GM18498 (cell line): Measurements from ENCODE around the gene SPAG6.
"Not testable (repeated sequence)": the region's sequence is repeated elsewhere in the genome, so short reads cannot be mapped to it uniquely, and the experiment has no call there.

Experiments
- ATAC-seq: cut with Tn5 transposase; IDR thresholded peaks from one replicate; pipeline ENCODE4 v1.9.1; 2021; ENCODE audit warnings: mild to moderate bottlenecking, moderate library complexity; ENCODE audit not compliant: unreplicated experiment

The SPAG6 gene

DNA sequence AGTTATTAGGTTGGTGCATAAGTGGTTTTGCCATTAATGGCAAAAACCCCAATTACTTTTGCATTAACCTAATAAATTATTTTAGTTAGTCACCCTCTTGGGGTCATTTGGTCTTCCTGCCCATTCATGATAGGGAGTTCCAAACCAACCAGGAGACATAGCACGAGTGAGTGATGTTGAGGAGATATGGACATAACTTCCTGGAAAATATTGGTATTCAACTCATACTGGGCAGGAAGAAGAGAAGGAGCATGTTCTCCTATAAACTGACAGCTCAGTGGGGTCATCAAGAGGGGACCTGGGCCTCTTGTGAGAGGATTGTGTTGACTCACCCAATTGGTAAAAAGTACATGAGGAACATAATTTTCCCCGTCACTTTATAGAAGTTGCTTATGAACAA is 23.7 kb downstream of the SPAG6 start:
- ATAC-seq = no peak

DNA sequence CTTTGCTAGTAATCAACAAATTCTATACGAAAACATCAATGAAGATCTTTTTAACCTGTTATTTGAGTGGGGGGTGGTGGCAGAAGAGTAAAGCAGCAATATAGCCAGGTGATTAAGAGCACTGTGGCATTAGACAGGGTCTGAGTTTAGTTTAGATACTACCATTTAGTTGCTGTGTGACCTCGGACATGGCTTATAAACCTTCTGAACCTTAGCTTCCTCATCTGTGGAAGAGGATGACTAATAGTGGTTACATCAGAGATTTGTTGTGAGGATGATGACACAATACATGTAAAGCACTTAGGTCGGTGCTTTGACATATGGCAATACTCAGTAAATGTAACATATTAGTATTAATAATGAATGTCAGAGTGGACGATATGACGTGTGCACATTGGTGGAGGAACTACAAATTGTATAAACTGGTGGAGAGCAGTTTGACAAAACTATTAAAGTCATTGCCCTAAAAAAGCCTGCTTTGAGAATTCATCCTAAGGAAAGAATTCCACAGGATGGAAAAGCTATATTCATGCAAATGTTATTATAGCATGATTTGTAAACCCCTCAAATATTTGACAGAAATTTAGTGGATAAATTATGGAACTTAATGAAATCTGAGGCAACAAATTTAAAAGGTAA is 24.3 kb downstream of the SPAG6 start:
- peak; percentile 42 for ATAC-seq

DNA sequence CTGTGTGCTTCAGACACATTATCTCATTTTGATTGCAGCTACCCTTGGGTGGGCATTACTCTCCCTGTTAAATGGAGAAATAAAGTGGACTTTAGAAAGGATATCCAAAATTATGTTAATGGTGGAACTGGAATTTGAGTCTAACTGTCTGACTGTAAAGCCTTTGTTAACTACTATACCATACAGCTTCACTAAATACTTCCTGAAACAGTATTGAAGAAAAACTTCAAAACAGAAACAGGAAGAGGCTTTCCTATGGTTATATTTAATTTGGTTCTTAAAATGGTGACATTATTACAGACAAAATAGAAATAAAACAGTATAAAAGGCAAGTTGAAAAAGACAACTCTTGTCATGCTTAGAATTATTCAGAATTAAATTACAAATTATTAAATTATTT is 25.0 kb downstream of the SPAG6 start:
- ATAC-seq = no peak

DNA sequence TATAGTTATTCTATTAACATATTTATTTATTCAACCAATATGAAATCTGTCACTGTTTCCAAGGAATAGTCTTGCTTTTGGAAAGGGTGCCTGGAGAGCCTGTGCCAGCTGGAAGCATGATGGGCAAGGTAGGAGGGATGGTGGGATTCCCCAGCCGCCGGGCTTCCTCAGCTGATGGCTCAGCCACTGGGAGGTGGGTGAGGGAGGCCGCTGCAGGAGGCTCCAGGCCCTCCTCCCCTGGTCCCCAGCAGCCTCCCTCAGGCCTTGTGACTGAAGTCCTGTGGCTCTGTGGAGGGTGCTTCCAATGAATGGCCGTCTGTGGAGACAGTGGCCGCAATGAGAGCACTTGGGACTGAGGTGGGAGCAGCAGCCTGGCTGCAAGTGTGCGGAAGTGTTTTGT is 27.0 kb downstream of the SPAG6 start:
- ATAC-seq = no peak

DNA sequence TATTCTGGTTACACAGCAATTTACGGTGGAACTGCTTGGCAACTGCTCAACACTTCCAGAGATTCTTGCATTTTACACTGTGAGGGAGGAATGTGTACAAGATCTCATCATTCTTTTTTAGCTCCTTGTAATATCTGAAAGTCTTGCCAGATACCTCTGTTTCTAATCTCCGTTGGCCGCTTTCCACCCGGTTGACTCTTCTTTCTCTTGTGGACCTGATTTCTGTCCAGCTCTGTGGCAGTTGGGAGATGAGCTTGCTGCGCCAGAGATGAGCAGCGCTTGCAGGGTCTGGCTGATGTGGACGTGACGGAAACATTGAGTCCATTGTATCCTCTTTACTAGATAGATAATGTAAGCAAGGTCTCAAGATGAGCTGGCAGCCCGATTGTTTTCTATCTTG is 27.6 kb downstream of the SPAG6 start:
- no peak for ATAC-seq

DNA sequence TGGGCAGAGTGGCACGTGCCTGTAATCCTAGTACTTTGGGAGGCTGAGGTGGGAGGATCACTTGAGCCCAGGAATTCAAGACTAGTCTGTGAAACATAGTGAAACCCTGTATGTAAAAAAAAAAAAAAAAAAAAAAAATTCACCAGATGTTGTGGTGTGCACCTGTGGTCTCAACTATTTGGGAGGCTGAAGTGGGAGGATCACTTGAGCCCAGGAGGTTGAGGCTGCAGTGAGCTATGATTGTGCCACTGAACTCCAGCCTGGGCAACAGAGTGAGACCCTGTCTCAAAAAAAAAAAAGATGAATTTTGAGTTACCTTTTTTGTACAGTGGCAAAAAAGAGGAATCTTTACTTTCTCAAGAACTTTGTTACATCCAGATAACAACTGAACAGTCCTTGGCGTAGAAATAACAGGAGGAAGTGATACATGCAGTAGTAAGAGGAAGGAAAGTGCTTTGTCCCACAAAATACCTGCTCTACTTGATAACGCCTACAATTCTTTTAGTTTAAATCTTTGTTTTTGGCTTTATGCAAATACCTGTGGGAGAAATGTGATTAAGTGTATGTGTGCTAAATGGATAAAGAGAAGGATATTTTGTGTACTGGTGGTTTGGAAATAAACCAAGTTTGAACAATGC is 29.3 kb downstream of the SPAG6 start:
- ATAC-seq = no peak

DNA sequence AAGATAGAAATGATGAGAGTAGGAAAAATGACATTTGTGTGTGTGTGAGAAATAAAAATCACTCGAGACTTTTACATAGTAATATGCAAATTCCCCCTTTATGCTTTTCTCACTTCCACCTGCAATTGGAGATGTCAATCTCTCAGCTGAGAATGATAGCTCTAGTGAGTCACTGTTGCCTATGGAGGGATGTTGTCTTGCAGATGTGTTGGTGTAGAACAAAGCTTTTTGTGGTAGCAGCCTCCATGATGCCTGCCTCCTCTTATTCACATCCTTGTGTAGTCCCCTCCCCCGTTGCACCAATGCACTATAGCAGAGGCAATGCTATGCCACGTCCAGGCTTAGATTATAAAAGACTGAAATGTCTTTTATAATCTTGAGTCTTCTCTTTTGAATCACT is 33.8 kb downstream of the SPAG6 start:
- peak; percentile 65 for ATAC-seq

DNA sequence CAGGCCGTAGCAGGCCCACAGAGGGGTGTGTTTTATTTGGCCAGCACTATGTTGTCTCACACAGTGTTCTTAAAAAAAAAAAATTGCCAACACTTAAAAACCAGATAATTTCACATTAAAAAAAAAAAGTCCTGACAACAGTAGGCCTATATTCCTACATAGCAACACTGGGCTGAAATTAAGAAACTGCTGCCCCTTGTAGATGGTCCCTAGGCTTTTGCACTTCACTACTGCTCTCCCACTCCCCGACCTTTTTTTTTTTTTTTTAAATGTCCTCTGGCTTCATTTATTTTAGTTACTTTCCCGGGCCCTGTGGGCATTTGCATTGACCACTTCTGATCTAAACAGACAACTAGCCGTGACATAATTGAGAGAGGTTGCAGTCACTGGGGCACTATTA is 36.0 kb downstream of the SPAG6 start:
- ATAC-seq = no peak

DNA sequence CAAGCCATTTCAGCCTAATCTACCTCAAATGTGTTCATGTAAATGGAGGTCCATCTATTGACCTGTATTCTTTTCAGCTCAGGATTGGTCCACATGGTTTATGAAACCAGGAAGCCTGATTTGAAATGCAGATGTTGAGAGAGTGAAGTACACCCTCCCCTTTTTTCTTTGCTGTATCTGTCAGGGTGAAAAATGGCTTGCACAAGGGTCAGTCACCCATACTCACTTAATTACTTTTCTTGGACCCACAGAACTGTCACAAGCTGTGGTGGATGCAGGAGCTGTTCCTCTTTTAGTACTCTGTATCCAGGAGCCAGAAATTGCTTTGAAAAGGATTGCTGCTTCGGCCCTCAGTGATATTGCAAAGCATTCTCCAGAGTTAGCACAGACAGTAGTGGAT is 41.2 kb downstream of the SPAG6 start:
- ATAC-seq = no peak

DNA sequence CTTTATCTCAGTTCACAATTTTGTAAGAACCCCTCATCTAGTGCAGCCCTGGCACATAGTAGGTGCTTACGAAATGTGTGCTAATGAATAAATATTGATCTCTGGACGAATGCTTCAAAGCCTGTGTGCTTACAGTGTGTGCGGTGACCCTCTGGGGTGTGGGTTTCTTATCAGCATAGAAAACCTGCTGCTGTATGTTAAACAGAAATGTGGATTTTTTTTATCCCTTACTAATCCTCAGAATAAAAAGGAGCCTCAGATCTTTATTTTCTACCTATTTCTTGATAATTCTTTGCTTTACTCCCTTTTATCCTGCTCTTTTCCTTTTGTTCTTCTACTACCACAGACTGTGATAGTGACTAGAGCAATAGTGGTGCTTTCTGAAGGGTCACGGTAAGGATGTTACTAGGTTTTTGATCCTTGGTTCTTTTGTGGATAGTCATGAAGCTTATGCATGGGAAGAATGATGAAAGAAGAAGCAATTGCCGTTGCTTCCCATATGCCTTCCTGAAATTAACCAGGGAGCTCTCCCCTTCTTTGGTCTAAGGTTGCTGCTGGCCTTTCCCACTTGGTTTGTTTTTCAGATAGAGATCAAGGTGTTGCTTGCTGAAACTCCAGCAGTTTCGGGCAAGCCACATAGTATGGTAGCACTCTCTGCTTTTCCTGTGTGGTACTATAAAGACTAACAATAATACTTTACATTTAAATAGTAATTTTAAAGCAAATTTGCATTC is 44.7 kb downstream of the SPAG6 start:
- ATAC-seq = no peak

DNA sequence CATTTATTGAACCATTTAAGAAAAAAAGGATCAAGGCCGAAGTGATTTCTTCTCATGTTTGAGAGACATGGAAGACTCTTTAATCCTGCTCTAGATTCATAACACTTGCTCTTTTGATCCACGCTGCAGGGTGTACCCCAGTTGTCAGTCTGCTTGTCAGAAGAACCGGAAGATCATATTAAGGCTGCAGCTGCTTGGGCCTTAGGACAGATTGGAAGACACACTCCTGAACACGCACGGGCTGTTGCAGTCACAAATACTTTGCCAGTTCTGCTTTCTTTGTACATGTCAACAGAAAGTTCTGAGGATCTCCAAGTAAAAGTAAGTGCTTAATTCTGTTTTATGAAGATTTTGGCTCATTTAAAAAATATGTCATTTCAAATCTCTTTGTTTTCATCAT is 46.3 kb downstream of the SPAG6 start:
- ATAC-seq = no peak

DNA sequence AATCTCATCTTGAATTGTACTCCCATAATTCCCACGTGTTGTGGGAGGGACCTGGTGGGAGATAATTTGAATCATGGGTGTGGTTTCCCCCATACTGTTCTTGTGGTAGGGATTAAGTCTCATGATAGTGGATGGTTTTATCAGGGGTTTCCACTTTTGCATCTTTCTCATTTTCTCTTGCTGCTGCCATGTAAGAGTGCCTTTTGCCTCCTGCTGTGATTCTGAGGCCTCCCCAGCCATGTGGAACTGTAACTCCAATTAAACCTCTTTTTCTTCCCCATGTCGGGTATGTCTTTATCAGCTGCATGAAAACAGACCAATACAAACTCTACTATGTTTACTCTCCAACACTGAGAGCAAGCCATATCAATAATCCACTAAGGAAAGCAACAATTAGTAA is 50.9 kb downstream of the SPAG6 start:
- ATAC-seq = not testable (repeated sequence)

DNA sequence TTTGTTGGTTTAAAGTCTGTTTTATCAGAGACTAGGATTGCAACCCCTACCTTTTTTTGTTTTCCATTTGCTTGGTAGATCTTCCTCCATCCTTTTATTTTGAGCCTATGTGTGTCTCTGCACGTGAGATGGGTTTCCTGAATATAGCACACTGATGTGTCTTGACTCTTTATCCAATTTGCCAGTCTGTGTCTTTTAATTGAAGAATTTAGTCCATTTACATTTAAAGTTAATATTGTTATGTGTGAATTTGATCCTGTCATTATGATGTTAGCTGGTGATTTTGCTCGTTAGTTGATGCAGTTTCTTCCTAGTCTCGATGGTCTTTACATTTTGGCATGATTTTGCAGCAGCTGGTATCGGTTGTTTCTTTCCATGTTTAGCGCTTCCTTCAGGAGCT is 61.6 kb downstream of the SPAG6 start:
- not testable (repeated sequence) for ATAC-seq

DNA sequence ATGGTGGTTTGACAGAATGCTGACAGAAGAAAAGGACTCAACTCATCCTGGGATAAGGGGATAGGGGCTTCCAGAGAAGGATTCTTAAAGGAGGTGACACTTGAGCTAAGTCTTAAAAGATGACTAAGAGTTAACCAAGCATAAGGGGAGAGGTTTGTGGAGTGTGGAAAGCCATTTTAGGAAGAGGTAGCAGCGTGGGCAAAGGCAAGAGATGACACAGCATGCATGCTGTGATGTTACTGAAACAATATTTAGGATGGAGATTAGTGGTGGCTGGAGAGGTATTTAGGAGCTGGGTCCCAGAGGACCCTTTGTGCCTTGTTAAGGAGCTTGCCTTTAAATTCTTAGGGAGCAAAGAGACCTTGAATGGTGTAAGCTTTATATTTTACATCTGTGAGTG is 65.1 kb downstream of the SPAG6 start:
- ATAC-seq = no peak

DNA sequence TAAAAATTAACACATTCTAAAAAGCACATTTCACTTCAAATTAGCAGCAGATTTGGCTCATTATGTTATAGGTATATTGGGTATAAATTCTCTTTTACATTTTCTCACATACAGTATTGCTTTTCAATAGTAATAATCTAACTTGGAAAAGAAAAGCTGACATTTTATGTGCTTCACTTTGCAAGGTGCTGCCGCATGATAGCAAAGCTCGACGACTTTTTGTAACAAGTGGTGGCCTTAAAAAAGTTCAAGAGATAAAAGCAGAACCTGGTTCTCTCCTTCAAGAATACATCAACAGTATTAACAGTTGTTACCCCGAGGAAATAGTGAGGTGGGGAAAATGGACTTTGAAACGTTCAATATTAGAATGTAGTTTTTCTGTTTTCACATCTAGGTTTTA is 65.5 kb downstream of the SPAG6 start:
- no peak for ATAC-seq

DNA sequence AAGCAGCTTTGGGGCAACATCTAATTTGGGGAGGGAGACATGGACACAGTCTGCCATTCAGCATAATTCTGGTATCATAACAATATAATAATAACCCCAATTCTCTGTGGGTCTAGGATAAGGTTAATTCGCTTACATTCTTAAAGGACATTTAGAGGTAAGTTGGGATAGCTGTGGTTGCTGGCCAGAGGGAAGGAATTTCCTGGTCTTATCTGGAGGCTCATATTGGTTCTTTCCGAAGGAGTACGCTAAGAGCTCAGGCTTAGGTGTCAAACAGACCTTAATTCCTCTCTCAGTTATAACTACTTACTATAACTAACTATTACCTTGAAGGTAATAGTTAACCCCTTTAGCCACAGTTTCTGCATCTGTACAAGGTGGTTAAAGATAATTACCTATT is 68.8 kb downstream of the SPAG6 start:
- no peak for ATAC-seq

DNA sequence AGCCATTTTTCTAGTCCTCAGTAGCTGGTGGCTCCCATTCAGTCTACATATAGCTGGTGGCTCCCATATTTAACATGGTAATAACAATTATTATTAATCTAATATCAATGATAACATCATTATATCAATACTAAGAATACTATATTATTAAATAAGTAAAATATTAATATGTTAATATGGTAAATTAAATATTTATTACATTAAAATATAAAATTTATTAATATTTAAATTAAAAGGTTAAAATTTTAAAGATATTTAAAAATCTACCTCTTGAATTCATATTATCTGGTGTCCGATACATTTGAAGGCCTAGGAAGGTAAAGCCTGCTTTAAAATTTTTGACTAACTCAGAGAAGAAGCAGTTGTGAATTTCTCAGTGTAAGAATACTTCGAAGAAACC is 69.8 kb downstream of the SPAG6 start:
- no peak for ATAC-seq

DNA sequence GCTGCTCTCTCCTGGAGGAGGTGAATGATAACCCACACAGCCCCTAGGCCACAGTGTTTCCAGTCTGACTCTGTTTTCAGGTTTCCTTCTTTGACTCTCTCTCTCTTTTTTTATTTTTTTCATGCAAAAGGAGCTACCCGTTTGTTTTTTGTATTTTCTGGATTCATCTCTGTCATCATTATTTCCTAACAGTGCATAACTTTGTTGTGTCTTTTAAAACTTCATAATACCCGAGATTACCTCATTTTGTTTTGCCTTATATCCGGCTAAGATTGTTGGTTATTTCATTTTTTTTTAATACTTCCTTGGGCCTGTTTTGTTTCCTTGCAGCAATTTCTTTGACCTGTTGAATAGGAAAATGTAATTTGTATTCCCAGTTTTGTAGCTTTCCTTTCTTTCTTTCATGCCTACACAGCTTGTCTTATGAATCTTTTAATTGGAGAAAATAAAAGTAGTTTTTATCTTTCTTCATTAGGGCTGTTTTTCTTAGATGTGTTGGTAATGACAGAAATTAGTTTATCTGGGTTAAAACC is 72.5 kb downstream of the SPAG6 start:
- ATAC-seq = no peak

DNA sequence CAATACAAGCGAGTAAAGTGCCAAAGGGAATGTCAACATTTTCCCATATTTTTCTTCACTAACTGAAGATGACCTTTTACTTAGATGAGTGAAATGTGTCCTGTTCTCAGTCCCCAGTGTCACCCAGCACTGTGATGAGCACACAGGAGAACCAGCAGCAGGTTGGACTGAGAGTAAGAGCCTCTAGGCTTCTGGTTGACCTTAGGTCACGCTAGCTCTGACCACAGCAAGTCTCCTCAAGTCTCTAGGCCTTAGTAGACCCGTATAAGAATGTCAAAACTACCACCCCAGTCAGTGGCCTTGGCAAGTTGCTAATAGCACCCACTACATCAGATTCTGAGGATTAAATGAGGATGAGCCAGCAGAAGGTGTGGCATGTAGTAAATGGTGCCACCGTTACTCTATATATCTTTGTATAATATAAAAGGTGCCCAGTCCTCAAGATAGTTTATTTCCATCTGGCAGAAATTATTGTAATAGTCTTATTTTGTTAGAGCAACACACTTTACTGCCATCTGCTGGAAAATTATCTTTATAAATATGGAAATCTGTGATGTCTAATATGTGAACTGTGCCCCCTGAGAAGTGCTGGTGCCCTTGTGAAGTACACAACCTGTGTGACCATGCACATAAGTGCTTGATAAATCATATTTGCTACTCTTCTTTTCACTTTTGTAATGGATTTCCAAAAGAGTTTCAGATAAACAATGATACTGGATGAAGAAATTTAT is 75.7 kb downstream of the SPAG6 start:
- ATAC-seq = no peak

DNA sequence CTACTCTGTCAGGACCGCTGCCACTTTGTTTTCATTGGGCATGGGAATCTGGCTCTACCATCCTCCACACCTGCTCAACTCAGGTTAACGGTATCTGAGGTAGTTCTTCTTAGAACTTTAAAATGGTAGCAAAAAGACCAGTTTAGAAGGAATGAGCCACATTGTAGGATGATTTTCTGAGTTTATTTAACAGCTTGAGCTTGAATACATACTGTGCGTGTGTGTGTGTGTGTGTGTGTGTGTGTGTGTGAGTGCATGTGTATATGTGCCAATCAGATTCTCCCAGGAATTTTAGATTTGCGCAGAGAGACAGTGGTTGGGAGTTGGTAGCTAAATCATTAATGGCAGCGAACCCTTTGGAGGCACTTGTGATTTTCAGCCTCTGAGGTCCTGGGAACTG is 81.4 kb downstream of the SPAG6 start:
- ATAC-seq = no peak

DNA sequence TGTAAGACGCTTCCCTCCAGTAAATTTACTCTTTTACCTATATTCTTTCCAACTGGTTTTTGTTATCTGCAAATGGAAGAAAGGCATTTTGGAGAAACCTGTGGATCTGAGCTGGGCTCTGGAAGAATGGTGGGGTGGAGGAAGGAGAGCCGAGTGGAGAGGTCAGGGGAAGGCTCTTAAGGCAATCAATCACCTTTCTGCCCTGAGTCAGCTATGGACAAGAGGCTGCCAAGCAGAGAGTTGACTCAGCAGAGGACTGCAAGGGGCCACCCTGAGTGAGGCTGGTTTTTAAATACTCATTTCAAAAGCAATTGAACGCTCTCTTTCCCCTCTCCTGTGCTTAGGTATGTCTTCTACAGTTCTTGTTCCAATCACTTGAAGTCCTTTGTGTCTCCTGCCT is 81.8 kb downstream of the SPAG6 start:
- ATAC-seq = no peak
